Calu3 (cell line): Measurements from ENCODE around the gene GPR158. TPM values are rescaled to one million over a fixed set of nuclear protein-coding genes. Genes with fewer than 3 reads are reported as not detected.

Source experiments
- BruUV-seq: library from RNA; stranded (reverse); fragments of 400-500 nt; replicated peaks from 2 replicates; lab custom pipeline; 2021; lab: Mats Ljungman, UMichigan
- CTCF ChIA-PET: fragments of 300-600 bp; sonication (Branson Sonifier 250); formaldehyde crosslinking; loops from one replicate; lab custom pipeline; 2022; ENCODE audit warnings: antibody characterized with exemption; lab: Charles Lee
- DNase-seq: peaks from one replicate; pipeline ENCODE4 v3.0.0; 2022
- H3K27ac Mint-ChIP-seq: one replicate; pipeline ENCODE4 v1.8.0; 2022; ENCODE audit warnings: mixed read lengths; ENCODE audit not compliant: unreplicated experiment
- H3K27me3 Mint-ChIP-seq: one replicate; pipeline ENCODE4 v1.8.0; 2022; ENCODE audit warnings: mixed read lengths; ENCODE audit not compliant: unreplicated experiment
- H3K36me3 Mint-ChIP-seq: one replicate; pipeline ENCODE4 v1.8.0; 2022; ENCODE audit warnings: mild to moderate bottlenecking, moderate library complexity, mixed read lengths; ENCODE audit not compliant: insufficient read depth, unreplicated experiment
- H3K4me1 Mint-ChIP-seq: one replicate; pipeline ENCODE4 v1.8.0; 2022; ENCODE audit warnings: mild to moderate bottlenecking, low read depth, mixed read lengths; ENCODE audit not compliant: unreplicated experiment
- H3K4me3 Mint-ChIP-seq: one replicate; pipeline ENCODE4 v1.8.0; 2022; ENCODE audit warnings: mild to moderate bottlenecking, low read depth, moderate library complexity, mixed read lengths; ENCODE audit not compliant: unreplicated experiment
- H3K9me3 Mint-ChIP-seq: one replicate; pipeline ENCODE4 v1.8.0; 2022; ENCODE audit warnings: low read depth, mixed read lengths; ENCODE audit not compliant: unreplicated experiment
- intact Hi-C: fragments of 100-400 bp; cut with micrococcal nuclease; formaldehyde crosslinking; loops from one replicate; pipeline ENCODE4 v1.10.0; 2022; ENCODE audit not compliant: unreplicated experiment
- total RNA-seq: library from RNA; stranded (reverse); gene quantifications from 2 replicates; pipeline ENCODE4 v1.2.3, GENCODE V29; 2022
- TF ChIP-seq, protein P1 (sequence below): fragments of 200-600 bp; IDR thresholded peaks from one replicate; pipeline ENCODE4 v1.8.0; 2022; ENCODE audit warnings: antibody characterized with exemption; ENCODE audit not compliant: unreplicated experiment

GPR158 gene
- total RNA-seq, 1 experiment from 2014 or later, result not detected

DNA sequence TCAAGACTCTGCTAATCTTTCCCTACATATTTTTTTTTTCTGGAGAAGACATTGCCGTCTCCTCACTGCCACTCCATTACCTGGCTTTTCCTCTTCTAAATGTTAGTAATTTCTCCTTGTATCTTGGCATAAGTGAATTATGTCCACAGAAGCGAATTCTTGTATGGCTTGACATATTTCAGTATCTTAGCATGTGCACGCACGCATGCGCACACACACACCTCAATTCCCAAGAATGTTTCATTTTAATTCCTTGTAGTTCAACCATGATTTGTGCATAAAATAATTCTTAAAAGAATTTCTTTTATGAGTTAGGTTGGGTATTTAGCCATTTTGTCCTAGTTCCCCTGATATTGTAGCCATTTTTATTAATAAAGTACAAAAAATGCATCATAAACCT is 458.0 kb downstream of the GPR158 start:
- no peak overlapping the region for H3K27ac Mint-ChIP-seq
- no peaks in the 10 kb centered on the region for H3K36me3 Mint-ChIP-seq
- no peaks in the 10 kb centered on the region for H3K4me1 Mint-ChIP-seq
- TF ChIP-seq, protein P1, sequence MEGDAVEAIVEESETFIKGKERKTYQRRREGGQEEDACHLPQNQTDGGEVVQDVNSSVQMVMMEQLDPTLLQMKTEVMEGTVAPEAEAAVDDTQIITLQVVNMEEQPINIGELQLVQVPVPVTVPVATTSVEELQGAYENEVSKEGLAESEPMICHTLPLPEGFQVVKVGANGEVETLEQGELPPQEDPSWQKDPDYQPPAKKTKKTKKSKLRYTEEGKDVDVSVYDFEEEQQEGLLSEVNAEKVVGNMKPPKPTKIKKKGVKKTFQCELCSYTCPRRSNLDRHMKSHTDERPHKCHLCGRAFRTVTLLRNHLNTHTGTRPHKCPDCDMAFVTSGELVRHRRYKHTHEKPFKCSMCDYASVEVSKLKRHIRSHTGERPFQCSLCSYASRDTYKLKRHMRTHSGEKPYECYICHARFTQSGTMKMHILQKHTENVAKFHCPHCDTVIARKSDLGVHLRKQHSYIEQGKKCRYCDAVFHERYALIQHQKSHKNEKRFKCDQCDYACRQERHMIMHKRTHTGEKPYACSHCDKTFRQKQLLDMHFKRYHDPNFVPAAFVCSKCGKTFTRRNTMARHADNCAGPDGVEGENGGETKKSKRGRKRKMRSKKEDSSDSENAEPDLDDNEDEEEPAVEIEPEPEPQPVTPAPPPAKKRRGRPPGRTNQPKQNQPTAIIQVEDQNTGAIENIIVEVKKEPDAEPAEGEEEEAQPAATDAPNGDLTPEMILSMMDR, result no peak
- no TSS peak for BruUV-seq
- no peak for DNase-seq
- H3K9me3 Mint-ChIP-seq, result peaks cover 2% of the 10 kb centered on the region
- CTCF ChIA-PET, result no interaction called here
- peaks cover 13% of the 10 kb centered on the region for H3K27me3 Mint-ChIP-seq
- no peak overlapping the region for H3K4me3 Mint-ChIP-seq
- intact Hi-C loops, result no loop called here

DNA sequence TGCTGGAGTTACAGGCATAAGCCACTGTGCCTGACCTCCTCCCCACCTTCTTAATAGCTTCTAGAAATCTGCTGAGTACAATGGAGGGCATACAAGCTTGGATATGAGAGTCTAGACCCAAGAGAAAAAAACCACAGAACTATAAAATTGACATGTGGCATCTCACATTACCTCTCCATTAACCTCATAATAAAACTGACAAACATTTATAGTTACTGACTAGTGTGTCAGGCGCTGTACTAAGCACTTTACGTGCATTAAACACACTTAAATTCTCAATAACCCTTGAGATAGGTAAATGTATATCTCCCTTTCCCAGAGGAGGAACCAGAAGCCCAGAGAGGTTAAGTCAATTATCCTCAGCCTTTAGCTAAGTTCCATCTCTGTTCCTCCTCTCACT is 458.7 kb downstream of the GPR158 start:
- no peak for DNase-seq
- Mint-ChIP-seq H3K9me3 (peaks cover 2% of the 10 kb centered on the region), H3K4me1 (no peaks in the 10 kb centered on the region), H3K36me3 (no peaks in the 10 kb centered on the region), H3K27me3 (peaks cover 13% of the 10 kb centered on the region), H3K4me3 (no peak overlapping the region), H3K27ac (no peak overlapping the region)
- CTCF ChIA-PET, result no interaction called here
- intact Hi-C loops, result no loop called here
- no TSS peak for BruUV-seq
- TF ChIP-seq, protein P1, result no peak

GRCh38 chr10:25639646-25640045 is 464.8 kb downstream of the GPR158 start:
- no TSS peak for BruUV-seq
- CTCF ChIA-PET, result no interaction called here
- DNase-seq, result no peak
- intact Hi-C loops, result no loop called here
- Mint-ChIP-seq H3K4me1 (no peaks in the 10 kb centered on the region), H3K4me3 (no peak overlapping the region), H3K9me3 (peaks cover 3% of the 10 kb centered on the region), H3K36me3 (no peaks in the 10 kb centered on the region), H3K27ac (no peak overlapping the region), H3K27me3 (peaks cover 26% of the 10 kb centered on the region)
- TF ChIP-seq, protein P1, result no peak

DNA sequence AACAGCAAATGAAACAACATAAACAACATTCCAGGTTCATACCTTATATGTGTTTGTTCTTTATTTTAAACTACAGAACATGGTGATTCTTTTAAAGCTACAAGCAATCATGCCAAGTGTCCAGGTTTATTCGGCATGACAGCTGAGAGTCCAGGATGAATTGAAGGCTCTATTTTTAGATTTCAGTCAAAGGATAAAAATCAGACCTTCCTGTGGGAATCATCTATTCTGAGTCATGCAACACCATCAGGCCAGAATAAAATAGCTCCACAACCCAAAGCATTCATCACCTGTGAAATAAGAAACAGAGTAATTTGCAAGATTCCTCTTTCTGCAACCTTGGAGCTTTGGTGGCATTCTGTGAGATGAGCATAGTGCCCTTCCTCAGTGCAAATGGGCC is 466.8 kb downstream of the GPR158 start:
- no peak for DNase-seq
- TF ChIP-seq, protein P1, result no peak
- Mint-ChIP-seq H3K4me1 (no peaks in the 10 kb centered on the region), H3K9me3 (peaks cover 3% of the 10 kb centered on the region), H3K27ac (no peak overlapping the region), H3K4me3 (no peak overlapping the region), H3K27me3 (peaks cover 38% of the 10 kb centered on the region), H3K36me3 (no peaks in the 10 kb centered on the region)
- no TSS peak for BruUV-seq
- CTCF ChIA-PET, result interaction anchor here (0.5 to 1.2 kb wide), 2 partner anchors 25 to 36 kb away, joined by 3 to 5 read pairs; no protein-coding TSS in a partner anchor
- intact Hi-C loops, result no loop called here
